Ramos (cell line): ENCODE data around the gene SPACA7.

Experiments used
- in situ Hi-C: fragments of 300-500 bp; cut with MboI; formaldehyde crosslinking; loops from one replicate; pipeline ENCODE4 v1.14.3; 2022; ENCODE audit warnings: low sequenced_read_pairs; ENCODE audit not compliant: unreplicated experiment

The SPACA7 gene

DNA sequence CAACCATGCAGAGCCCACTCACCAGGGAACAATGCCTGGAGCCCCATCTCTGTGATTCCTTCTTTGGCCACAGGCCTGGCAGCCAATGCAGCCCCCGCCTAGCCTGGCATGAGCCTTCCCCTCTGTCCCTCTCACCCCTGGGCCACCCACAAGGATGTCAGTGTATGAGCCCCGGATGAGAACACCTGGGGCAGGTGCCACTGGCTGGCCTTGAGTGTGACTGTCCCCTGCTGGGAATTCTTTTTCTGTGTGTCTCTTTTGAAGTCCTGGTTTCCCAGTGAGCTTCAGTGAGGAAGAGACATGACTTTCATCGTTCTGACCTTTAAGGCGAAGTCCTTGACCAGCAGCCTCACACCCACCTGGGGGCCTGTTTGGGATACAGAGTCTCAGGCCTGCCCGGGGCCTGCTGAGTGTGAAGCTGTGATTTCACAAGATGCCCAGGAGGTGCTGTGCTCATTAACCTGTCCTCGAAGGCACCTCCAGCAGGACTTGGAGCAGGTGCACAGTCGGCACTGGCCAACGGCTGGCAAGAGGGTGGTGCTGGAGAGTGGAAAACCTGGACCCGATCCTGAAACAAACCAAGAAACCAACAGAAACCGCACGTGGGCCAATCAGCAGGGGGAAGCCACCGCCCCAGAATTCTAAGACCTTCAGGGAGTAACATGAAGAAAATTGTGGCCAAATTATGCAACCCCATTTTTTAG is 27.4 kb upstream of the SPACA7 start:
- in situ Hi-C loops, result no loop called here

DNA sequence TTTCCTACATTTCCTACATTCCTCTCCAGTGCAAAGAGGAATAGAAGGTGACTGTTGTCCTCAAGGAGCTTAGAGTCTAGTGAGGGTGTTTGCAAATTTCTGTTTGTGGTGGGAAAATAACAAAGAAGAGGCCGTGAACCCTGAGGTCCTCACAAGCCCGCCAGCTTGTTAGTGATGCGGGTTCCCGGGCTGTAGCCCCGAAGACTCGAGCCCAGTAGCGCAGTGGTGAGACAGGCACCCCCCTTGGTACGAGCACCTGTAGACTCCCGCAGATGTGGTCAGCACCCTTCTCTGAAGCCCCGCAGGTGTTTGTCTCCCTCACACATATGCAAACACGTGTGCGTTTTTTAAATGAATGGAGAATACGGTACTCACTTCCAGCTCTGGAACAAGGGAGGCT is 26.5 kb upstream of the SPACA7 start:
- in situ Hi-C loops, result no loop called here

DNA sequence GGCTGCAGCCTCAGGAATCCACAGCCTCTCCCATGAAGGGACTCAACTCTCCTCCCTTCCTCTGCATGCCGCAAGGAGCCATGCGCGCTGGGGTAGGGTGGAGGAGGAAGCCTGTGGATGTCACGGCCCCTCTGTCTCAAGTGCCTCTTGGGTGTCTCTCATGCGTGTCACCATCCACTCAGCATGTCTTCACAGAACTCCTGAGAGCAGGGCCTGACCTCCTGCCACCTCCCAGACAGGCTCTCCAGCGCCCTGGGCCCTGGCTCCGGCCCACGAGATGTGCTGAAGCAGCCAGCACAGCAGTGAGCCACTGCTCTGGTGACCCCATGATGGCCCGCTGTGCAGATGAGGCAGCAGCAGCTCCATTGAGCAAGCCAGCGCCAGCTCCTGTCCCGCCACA is 25.9 kb upstream of the SPACA7 start:
- in situ Hi-C loops, result no loop called here

DNA sequence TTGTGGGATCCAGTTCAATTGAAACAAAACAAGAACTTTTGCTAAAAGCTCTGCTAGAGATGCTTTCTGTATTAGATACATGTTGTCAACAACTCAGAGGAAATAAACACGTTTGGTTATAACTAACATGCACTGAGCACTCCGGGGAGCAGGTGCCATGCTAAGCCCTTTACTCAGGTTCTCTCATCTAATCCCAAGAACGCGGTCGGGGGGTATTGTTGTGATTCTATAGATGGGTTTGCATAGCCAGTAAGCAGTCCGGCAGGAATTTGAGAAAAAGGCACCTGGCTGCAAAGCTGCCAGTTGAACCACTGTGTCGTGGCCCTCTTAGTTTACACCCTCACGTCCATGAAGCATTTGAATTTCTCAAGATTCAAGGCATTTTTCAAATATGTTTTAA is 24.3 kb upstream of the SPACA7 start:
- in situ Hi-C loops, result no loop called here

DNA sequence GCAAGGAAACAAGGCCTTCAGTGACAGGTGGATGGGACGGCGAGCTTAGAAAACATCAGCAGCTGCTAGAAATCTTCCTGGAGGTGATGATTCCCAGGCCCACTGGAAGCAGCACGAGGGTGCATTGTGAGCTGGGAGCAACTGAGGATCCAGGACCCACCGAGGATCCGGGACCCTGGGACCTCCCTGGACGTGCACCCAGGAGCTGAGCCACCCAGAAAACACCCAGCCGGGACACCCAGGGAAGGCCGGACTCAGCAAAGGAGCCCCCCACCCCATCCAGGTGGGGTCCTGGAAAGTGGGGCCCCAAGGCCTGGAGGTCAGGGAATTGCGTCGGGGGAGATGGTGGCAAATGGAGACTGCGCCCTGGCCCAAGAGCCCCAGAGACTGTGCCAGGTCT is 22.3 kb upstream of the SPACA7 start:
- in situ Hi-C loops, result no loop called here

DNA sequence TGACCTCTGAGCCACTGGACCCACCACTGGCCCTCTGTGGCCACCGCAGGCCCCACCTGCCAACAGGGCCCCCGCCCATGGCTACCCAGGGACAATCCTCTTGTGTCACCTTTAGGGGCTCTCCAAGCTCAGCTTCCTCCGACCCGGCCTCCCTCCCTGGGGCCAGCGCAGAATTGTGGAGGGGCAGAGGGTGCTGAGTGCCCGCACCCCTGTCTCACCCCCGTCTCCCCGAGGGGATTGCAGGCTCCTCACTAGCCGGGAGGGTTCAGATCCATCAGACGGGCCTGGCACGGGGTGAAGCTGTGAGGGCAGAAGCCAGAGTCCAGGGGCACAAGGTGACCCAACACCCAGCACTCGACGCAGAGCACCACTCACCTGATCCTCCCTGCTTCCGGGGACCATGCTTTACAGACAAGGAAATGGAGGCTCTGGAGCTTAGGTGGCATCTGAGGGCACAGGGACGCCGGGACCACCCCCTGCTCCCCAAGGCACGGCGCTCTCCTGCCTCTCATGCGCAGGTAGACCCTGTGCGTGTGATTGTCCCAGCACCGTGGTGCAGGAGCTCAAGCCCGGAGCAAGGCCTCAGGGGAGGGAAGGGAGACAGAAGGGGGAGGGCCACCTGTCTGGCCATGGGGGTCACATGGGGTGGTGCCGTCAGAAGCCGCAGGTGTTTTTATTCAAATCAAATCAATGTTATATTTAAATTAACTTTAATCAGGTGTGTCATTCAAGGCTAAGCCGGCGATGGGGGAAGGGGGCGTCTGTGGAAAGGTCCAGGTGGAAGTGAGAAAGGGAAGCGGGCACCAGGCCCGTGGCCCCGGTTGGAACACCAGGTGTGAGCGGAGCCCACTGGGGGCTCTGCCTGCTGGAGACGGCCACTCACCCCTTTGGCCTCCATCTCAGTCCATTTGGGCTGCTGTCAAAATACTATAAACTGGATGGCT is 21.6 kb upstream of the SPACA7 start:
- in situ Hi-C loops, result no loop called here

DNA sequence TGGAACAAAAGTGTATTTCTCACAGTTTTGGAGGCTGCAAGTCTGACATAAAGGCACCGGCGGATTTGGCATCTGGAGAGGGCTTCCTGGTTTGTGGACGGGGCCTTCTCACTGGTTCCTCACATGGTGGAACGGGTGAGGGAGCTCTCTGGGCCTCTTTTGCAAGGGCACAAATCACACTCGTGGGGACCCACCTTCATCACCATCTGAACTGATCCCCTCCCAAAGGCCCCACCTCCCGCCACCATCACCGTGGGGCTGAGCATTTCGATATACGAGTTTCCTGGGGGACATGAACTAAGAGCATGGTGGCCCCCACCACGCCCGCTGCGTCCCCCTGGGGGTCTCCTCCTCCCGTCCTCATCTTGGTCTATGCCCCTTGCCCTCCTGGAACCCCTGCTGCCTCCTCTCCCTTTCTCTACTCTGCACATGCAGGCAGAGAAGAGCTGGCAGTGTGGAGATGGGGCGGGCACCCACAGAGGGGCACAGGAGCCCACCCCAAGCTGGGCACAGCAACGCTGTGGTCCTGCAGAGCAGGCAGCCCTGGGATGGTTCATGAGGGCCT is 20.8 kb upstream of the SPACA7 start:
- in situ Hi-C loops, result no loop called here

DNA sequence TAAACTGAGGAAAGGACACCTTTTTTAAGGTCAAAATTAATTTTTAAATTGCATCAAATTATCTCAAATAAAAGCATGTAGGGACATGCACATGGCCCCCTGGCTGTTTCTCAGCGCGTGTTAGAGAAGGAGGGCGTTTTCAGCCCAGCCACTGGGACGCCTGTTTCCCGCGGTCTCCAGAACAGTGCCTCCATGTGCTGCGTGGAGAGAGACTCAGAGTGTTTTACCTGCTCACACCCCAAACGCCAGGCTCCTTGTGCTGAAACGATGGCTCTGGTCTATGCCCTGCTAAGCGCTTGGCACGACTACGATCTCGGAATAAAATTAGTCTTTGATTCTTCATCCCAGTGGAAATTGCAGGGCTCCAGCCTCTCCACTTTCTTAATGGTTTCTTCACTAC is 20.0 kb upstream of the SPACA7 start:
- in situ Hi-C loops, result no loop called here

DNA sequence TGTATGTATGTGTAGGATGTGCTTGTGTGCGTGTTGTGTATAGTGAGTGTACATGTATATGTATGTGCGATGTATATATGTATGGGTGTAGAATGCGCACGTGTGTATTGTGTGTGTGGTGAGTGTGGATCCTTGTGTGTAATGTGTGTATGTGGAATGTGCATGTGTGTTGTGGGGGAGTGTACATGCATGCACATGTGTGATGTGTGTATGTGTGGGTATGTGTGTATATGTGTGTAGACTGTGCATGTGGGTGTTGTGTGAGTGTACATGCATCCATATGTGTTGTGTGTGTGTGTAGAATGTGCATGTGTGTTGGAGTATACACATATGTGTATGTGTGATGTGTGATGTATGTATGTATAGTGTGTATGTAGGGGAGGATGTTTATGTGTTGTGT is 18.0 kb upstream of the SPACA7 start:
- in situ Hi-C loops, result no loop called here

DNA sequence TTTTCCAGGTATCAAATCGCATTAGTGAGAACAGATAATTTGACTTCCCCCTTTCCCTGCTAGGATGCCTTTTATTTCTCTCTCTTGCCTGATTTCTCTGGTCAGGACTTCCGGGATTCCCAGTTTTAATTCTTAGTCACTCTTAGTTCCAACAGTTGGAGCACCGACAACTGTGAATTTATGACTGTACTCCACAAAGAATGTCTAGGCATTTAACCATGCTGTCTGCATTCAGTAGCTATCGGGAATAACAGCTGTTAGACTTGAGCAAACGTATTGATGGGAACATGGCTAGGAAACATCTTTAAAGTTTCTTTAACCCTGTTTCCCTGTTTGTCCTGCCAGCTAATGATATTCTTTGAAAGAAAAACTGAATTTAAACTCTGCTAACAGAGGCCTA is 14.1 kb upstream of the SPACA7 start:
- in situ Hi-C loops, result no loop called here

DNA sequence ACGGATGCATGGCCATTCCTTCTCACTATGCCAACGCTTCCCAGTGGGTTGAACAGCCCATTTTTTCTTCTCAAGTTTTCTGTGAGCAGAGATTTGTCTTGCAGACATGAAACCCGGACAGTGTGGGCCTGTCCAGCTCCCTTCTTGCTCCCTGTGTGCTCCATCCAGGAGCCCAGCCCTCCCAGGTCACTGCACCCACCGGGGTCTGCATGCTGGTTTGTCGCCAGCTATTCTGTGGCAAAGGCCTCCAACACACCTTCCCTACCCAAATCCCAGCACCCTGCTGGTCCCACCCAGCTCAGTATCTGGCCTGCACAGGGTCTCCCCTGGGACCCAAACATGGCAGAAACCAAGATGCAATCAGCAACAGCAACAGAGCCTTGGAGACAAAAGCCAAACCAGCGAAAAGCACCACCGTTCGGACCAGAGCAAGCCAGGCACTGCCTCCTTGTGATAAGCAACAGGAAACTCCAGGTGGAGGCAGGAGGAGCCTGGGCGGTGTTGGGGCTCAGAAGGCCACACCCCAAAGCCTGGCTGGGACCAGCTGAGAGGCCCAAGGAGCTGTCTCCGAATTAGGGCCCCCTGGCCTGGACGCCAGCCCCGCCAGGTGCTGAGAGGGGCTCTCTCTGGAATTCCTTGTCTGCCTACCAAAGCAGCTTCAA is 12.2 kb upstream of the SPACA7 start:
- in situ Hi-C loops, result no loop called here

DNA sequence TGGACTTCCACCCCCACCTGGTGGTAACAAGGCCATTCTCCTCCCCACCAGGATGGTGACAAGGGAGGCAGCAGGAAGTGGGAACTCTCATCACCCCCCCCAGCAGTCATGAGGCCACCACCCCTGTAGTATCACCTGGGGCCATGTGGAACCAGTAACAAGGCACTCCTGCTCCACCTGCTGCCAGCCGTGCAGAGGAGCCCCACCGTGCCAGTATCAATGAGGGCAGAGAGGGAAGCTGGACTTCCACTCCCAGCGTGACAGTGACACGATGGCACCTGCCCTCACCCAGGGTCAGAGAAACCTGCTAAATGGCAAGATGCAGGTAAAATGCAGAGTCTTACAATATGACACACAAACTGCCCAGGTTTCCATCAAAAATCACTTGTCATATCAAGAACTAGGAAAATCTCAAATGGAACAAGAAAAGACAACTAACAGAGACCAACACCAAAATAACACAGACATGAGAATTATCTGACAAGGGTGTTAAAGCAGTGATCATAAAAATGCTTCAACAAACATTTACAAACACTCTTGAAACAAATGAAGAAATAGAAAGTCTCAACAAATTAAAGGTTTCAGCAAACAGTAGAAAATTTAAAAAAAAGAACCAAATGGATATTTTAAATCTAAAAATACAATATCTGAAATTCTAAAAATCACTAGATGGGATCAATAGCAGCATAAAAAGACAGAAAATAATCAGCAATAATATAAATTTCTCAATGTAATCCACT is 9.1 kb upstream of the SPACA7 start:
- in situ Hi-C loops, result no loop called here

DNA sequence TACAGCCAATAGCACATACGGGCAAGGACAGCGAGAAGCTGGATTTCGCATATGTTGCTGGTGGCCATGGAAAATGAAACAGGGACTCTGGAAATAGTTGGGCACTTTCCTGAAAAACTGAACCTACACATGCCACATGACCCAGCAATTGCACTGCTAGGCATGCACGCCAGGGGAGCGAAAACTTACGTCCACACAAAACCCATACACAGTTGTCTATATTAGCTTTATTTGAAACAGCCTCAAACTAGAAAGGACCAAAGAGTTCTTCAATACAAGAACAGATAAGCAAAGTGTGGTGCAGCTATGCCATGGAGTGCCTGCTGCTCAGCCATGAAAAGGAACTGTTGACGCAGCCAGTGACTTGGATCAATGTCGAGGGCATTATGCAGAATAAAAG is 7.3 kb upstream of the SPACA7 start:
- in situ Hi-C loops, result no loop called here

DNA sequence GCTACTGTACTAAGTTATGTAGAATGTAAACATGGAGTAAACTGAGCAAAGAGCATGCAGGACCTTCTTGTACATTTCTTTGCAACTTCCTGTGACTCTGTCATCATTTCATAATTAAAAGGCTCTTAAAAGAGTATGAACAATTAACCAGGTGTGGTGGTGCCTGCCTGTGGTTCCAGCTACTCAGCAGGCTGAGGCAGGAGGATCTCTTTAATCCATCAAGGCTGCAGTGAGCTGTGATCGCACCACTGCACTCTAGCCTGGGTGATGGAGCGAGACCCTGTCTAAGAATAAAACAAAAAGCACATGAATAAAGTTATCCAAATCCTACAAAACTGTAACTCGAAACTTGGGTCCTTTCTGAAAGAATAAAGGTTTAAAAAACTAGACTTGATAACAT is 5.8 kb upstream of the SPACA7 start:
- in situ Hi-C loops, result no loop called here

DNA sequence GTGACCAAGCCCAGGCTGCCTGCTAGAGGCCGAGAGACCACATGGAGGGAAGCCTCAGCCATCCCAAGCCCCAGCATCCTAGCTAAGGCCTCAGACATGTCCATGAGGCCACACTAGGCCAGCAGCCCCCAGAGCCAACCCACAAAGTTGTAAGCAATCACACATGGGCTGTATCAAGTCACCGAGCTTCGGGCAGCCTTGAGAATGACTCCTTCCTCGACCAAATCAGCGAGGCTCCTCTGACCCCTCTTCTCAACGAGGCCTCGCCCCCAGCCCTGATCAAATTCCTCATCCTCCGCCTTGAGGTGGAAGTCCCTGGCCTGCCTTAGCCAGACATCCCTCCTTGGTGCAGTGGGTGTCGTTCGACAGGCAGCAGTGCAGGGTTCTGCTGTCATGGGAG is 1.9 kb upstream of the SPACA7 start:
- in situ Hi-C loops, result no loop called here

DNA sequence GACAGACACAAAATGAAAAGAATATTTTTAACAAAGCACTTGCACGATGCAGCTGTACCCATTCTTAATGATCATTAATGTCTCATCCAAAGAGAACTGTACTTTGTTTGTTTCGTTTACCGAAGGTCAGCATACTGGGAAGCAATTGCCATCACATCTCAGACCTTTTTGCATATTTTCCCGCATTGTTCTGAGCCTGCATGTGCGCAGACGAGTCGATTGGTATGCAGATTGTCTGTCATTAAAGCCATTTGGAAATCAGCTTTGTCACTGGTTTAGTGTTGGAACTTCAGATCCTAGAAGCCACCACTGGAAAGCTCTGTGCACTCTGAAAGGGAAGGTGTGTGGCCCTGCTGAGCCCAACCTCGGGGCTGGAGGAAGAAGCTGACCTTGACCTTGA is 15.6 kb downstream of the SPACA7 start:
- in situ Hi-C loops, result no loop called here

DNA sequence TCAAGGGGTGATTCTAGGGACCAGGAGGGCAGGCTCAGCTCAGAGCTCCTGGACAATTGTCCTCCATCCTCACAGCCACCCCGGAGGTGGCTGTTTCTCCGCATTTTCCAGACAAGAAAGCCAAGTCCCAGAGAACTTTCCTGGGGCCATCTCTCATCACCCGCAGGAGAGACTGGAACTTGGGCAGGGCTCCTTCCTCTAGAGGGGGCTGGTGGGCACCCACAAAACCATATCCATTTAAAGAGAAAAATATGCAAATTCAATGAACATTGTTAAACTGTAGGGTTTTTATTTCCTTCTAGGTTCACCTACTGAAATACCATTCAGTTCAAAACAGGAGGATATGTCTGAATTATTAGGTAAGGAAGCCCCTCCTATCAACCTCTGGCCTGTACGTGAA is 16.6 kb downstream of the SPACA7 start:
- in situ Hi-C loops, result no loop called here

DNA sequence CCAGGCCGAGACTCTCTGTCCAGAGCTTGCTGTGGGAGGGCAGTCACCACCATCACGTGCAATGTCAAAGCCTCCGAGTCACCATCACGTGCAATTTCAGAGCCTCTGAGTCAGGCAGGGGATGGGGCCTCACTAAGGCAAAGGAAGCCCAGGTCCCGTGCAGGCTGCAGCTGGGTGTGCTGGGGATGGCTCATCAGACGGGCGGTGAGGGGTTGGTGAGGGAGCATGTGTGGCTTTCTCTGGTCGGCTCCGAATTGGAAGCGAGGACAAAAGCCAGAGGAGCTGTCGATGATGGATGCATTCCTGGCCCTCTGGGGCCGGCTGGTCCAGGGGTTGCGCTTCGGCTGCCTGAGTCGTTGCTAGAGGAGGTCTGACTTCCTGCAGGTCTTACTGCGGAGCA is 18.9 kb downstream of the SPACA7 start:
- in situ Hi-C loops, result loop anchor here (5.0 kb wide), 1 partner anchor 1443 kb away; no protein-coding TSS in a partner anchor

DNA sequence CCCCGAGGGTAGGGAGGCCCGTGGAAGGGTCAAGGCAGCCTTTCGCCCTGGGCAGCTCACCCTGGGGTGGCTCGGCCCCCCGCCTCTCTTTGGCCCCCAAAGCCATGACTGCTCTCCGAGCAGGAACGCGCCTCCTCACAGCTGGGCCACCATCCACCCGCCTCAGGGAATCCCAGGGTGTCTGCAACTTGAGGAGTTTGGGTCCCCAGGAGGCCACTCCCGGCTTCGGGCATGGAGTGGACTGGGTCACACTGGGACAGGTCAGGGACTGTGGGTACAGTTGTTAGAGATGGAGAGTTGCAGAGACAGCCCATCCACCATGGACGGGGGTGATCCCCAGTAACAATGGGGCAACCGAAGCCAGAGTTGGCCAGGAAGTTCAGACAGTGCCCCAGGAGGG is 19.8 kb downstream of the SPACA7 start:
- in situ Hi-C loops, result loop anchor here (5.0 kb wide), 1 partner anchor 1444 kb away; no protein-coding TSS in a partner anchor

DNA sequence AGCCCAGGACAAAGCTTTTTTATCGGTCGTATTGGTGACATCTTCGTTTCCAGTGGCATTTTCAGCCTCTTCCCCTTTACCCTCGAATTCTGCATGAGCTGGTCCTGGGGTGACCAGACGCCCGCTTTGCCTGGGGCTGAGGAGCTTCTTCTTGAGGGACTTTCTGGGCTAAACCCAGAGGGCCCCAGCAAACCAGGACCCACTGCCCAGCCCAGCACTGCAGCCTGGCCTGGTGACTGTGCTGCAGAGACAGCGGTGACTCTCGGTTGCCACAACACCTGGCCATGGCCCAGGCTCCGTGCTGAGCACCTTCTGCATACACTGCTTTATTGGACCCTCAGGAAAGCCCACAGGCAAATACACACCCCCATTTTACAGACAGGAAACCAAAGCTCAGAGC is 21.0 kb downstream of the SPACA7 start:
- in situ Hi-C loops, result loop anchor here (5.0 kb wide), 1 partner anchor 1445 kb away; no protein-coding TSS in a partner anchor
